ENCODE data around the gene ERFL.

ERFL gene

DNA sequence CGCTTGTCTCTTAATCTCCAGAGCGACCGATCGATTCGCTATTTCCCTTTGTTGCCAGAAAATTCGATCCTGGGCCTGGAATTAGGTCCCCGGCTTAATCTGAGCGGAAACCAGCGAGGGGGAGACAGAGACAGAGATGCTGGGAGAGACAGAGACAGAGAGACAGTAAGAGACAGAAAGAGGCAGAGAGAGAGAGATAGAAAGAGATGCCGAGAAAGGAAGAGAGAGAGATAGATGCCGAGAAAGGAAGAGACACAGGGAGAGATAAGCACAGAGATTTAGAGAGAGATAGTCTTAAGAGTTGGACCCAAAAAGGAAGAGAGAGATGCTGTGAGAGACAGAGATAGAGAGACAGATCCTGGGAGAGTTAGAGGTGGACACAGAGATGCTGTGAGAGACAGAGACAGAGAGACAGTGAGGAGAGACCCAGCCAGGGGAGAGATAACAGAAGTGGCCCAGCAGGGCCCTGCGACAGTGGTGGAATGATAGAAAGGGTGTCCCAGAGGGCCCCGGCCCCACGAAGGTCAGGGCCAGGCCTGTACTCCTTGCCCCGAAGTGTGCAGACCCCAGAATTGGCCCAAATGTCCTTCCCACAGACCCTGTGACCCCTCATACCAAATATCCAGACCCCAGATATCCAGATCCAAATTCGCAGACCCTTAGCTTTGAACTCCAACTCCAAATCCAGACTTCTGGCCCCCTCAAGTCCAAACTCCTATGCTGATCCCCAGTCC, 1.3 kb downstream of the ERFL start:
- no peak overlapping the region for H3K27ac ChIP-seq (ENCODE audit: low read length)
- no CpG with 5 or more reads among the region's 16 CpGs for WGBS (ENCODE audit: insufficient coverage, insufficient read length)
- H3K4me3 ChIP-seq (ENCODE audit: low read length), result no peak overlapping the region
- peaks cover 2% of the 10 kb centered on the region; the same call in 1 of the 2 replicates for H3K4me1 ChIP-seq (ENCODE audit: control insufficient read depth, insufficient read depth, low read length)
- no peak for DNase-seq (ENCODE audit: low read depth, low spot score)
- H3K27me3 ChIP-seq (ENCODE audit: control insufficient read depth, insufficient read depth, low read length), result peaks cover 89% of the 10 kb centered on the region
- H3K9me3 ChIP-seq (ENCODE audit: control insufficient read depth, insufficient read depth, low read length), result no peaks in the 10 kb centered on the region
- no peaks in the 10 kb centered on the region for H3K36me3 ChIP-seq (ENCODE audit: control insufficient read depth, insufficient read depth, low read length)

DNA sequence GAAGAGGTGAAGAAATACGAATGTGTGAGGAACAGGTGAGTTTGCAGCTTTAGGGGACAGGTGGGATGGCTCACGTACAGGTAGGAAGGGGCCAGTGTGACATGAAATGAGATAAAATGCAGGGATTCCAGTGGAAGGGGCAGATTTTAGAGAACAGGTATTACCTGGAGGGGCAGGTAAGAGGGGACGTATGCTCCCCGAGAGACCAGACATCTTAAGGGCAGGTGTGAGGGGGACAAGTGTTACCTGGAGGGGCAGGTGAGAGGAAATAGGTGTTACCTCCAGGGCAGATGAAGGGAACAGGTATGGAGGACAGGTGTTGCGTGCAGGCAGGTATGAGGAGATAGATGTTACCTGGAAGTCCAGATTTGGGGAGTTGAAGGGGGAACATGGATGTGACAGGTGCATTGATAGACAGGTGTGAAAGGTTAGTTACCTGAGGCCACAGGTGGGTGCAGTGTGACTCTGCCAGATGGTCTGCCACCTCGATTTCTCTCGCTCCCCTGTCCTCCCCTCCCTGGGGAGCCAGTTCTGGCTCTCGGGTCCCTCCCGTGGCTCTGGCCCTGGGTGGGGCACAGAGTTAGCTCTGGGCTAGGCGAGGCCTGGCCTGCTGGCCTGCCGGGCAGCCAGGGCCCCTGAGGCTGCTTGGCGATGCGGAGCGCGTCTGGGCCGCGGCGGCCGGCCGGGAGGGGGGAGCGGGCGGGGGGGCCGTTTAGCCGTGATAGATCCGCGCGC, 2.1 kb downstream of the ERFL start:
- H3K27ac ChIP-seq (ENCODE audit: low read length), result no peak overlapping the region
- H3K27me3 ChIP-seq (ENCODE audit: control insufficient read depth, insufficient read depth, low read length), result peaks cover 90% of the 10 kb centered on the region
- H3K4me3 ChIP-seq (ENCODE audit: low read length), result no peak overlapping the region
- no peak for DNase-seq (ENCODE audit: low read depth, low spot score)
- no peaks in the 10 kb centered on the region for H3K36me3 ChIP-seq (ENCODE audit: control insufficient read depth, insufficient read depth, low read length)
- peaks cover 2% of the 10 kb centered on the region; the same call in 1 of the 2 replicates for H3K4me1 ChIP-seq (ENCODE audit: control insufficient read depth, insufficient read depth, low read length)
- H3K9me3 ChIP-seq (ENCODE audit: control insufficient read depth, insufficient read depth, low read length), result no peaks in the 10 kb centered on the region
- WGBS (ENCODE audit: insufficient coverage, insufficient read length), result no CpG with 5 or more reads among the region's 27 CpGs

GRCh38 chr19:41925208-41926003, 2.8 kb downstream of the ERFL start:
- Histone ChIP-seq H3K27ac (ENCODE audit: low read length) (no peak overlapping the region), H3K36me3 (ENCODE audit: control insufficient read depth, insufficient read depth, low read length) (no peaks in the 10 kb centered on the region), H3K4me1 (ENCODE audit: control insufficient read depth, insufficient read depth, low read length) (peaks cover 2% of the 10 kb centered on the region; the same call in 1 of the 2 replicates), H3K4me3 (ENCODE audit: low read length) (no peak overlapping the region), H3K9me3 (ENCODE audit: control insufficient read depth, insufficient read depth, low read length) (no peaks in the 10 kb centered on the region), H3K27me3 (ENCODE audit: control insufficient read depth, insufficient read depth, low read length) (peaks cover 90% of the 10 kb centered on the region)
- DNase-seq (ENCODE audit: low read depth, low spot score), result no peak
- WGBS (ENCODE audit: insufficient coverage, insufficient read length), result no CpG with 5 or more reads among the region's 7 CpGs

- no peak overlapping the region for H3K4me3 ChIP-seq (ENCODE audit: low read length)
- H3K4me1 ChIP-seq (ENCODE audit: control insufficient read depth, insufficient read depth, low read length), result peaks cover 2% of the 10 kb centered on the region; the same call in 1 of the 2 replicates
- whole genome bisulfite sequencing (ENCODE audit: insufficient coverage, insufficient read length), result no CpG with 5 or more reads among the region's 13 CpGs
- DNase-seq (ENCODE audit: low read depth, low spot score), result no peak
- H3K27ac ChIP-seq (ENCODE audit: low read length), result no peak overlapping the region
- peaks cover 90% of the 10 kb centered on the region for H3K27me3 ChIP-seq (ENCODE audit: control insufficient read depth, insufficient read depth, low read length)
- H3K9me3 ChIP-seq (ENCODE audit: control insufficient read depth, insufficient read depth, low read length), result no peaks in the 10 kb centered on the region
- no peaks in the 10 kb centered on the region for H3K36me3 ChIP-seq (ENCODE audit: control insufficient read depth, insufficient read depth, low read length)
Measured at GRCh38 chr19:41924151-41925145, 3.8 kb downstream of the ERFL start.

GRCh38 chr19:41923045-41923788, 5.0 kb downstream of the ERFL start:
- H3K27ac ChIP-seq (ENCODE audit: low read length), result no peak overlapping the region
- no peak overlapping the region for H3K4me3 ChIP-seq (ENCODE audit: low read length)
- H3K4me1 ChIP-seq (ENCODE audit: control insufficient read depth, insufficient read depth, low read length), result no peaks in the 10 kb centered on the region; the same call in 1 of the 2 replicates
- no CpG with 5 or more reads among the region's 6 CpGs for WGBS (ENCODE audit: insufficient coverage, insufficient read length)
- no peak for DNase-seq (ENCODE audit: low read depth, low spot score)
- H3K27me3 ChIP-seq (ENCODE audit: control insufficient read depth, insufficient read depth, low read length), result peaks cover 89% of the 10 kb centered on the region
- no peaks in the 10 kb centered on the region for H3K36me3 ChIP-seq (ENCODE audit: control insufficient read depth, insufficient read depth, low read length)
- no peaks in the 10 kb centered on the region; the same call in 1 of the 2 replicates for H3K9me3 ChIP-seq (ENCODE audit: control insufficient read depth, insufficient read depth, low read length)

- Histone ChIP-seq H3K27ac (ENCODE audit: low read length) (no peak overlapping the region), H3K27me3 (ENCODE audit: control insufficient read depth, insufficient read depth, low read length) (peaks cover 91% of the 10 kb centered on the region), H3K4me3 (ENCODE audit: low read length) (no peak overlapping the region), H3K9me3 (ENCODE audit: control insufficient read depth, insufficient read depth, low read length) (no peaks in the 10 kb centered on the region; the same call in 1 of the 2 replicates), H3K36me3 (ENCODE audit: control insufficient read depth, insufficient read depth, low read length) (no peaks in the 10 kb centered on the region), H3K4me1 (ENCODE audit: control insufficient read depth, insufficient read depth, low read length) (no peaks in the 10 kb centered on the region; the same call in 1 of the 2 replicates)
- no CpG with 5 or more reads among the region's 18 CpGs for WGBS (ENCODE audit: insufficient coverage, insufficient read length)
- no peak for DNase-seq (ENCODE audit: low read depth, low spot score)
Measured at GRCh38 chr19:41922585-41922984, 5.7 kb downstream of the ERFL start.

DNA sequence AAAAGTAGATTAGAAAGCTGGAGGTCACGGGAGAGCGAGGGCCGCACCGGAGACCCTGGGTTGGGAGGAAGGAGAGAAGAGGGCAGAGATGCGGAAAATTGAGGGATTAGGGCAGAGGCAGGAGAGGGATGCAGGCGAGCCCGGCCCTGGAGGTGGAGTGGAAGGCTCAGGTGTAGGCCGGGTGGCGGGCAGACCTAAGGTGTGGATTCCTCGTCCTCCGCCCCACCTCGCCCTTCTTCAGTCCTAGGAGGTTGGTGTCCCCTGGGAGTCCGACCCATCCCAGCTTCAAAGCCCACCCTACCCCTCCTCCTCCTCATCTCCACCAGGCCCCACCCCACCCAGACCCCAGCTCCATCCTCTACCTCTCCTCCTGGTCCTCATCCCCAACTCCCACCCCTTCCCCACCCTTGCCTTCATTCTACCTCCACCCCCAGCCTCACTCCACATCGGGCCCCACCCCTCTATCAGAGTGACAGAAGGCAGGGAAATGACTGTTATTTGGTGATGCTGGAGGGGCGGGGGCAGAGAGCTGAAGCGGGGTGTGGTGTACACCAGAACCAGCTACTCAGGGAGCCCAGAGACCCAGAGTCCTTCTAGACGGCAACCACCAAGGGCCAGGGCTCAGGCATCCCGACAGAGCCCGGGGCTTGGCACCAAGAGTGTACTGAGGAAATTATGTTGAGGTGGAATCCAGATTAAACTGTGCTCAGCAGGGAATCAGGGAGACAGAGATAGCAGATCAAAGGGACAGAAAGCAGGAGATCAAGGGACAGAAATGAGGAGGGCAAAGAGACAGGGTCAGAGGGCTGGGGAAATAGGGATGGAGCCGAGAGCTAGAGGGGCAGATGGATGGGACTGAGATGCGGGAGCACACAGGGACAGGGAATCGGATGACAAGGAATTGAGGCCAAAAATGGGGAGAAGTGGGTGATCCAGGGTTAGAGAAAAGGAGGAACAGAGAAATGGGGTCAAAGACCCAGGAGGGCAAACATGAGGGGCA, 6.4 kb downstream of the ERFL start:
- DNase-seq (ENCODE audit: low read depth, low spot score), result no peak
- Histone ChIP-seq H3K27ac (ENCODE audit: low read length) (no peak overlapping the region), H3K36me3 (ENCODE audit: control insufficient read depth, insufficient read depth, low read length) (no peaks in the 10 kb centered on the region), H3K9me3 (ENCODE audit: control insufficient read depth, insufficient read depth, low read length) (no peaks in the 10 kb centered on the region; the same call in 1 of the 2 replicates), H3K4me3 (ENCODE audit: low read length) (no peak overlapping the region), H3K4me1 (ENCODE audit: control insufficient read depth, insufficient read depth, low read length) (no peaks in the 10 kb centered on the region; the same call in 1 of the 2 replicates), H3K27me3 (ENCODE audit: control insufficient read depth, insufficient read depth, low read length) (peaks cover 89% of the 10 kb centered on the region)
- no CpG with 5 or more reads among the region's 22 CpGs for WGBS (ENCODE audit: insufficient coverage, insufficient read length)

DNA sequence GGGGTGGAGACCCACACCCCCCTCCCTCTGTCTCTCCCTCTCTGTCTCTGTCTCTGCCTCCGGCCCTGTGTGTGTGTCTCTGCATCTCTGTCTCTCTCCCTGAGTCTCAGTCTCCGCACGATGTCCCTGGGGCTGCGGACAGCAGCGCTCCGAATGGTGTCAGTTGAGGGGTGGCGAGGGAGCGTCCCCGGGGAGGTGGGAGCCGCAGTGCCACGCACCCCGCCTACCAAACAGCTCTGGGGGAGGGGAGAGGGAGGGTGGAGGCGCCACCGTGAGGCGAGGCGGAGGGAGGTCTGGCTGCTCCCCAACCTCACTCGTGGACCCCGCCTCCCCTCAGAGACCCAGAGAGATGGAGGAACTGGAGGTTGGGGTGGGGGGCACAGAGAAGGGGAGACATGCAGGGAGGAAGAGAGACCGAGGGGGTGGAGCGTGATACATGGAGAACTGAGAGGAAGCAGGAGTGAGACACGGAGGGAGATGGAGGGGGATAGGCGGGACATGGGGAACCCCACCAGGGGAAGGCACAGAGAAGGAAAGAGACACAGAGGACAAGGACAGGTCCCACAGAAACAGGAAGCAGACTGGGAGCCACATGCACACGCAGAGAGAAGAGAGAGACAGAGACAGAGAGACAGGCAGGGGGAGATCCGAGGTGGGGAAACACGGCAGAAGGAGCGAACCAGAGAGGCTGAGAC, 7.2 kb downstream of the ERFL start:
- peaks cover 90% of the 10 kb centered on the region for H3K27me3 ChIP-seq (ENCODE audit: control insufficient read depth, insufficient read depth, low read length)
- no peaks in the 10 kb centered on the region; the same call in 1 of the 2 replicates for H3K4me1 ChIP-seq (ENCODE audit: control insufficient read depth, insufficient read depth, low read length)
- H3K9me3 ChIP-seq (ENCODE audit: control insufficient read depth, insufficient read depth, low read length), result no peaks in the 10 kb centered on the region; the same call in 1 of the 2 replicates
- WGBS (ENCODE audit: insufficient coverage, insufficient read length), result no CpG with 5 or more reads among the region's 26 CpGs
- no peaks in the 10 kb centered on the region for H3K36me3 ChIP-seq (ENCODE audit: control insufficient read depth, insufficient read depth, low read length)
- H3K27ac ChIP-seq (ENCODE audit: low read length), result no peak overlapping the region
- DNase-seq (ENCODE audit: low read depth, low spot score), result no peak
- H3K4me3 ChIP-seq (ENCODE audit: low read length), result no peak overlapping the region
